ENCODE measurements around the gene CENPO.
"Not testable (repeated sequence)": the region's sequence is repeated elsewhere in the genome, so short reads cannot be mapped to it uniquely, and the experiment has no call there.

Gene CENPO

DNA sequence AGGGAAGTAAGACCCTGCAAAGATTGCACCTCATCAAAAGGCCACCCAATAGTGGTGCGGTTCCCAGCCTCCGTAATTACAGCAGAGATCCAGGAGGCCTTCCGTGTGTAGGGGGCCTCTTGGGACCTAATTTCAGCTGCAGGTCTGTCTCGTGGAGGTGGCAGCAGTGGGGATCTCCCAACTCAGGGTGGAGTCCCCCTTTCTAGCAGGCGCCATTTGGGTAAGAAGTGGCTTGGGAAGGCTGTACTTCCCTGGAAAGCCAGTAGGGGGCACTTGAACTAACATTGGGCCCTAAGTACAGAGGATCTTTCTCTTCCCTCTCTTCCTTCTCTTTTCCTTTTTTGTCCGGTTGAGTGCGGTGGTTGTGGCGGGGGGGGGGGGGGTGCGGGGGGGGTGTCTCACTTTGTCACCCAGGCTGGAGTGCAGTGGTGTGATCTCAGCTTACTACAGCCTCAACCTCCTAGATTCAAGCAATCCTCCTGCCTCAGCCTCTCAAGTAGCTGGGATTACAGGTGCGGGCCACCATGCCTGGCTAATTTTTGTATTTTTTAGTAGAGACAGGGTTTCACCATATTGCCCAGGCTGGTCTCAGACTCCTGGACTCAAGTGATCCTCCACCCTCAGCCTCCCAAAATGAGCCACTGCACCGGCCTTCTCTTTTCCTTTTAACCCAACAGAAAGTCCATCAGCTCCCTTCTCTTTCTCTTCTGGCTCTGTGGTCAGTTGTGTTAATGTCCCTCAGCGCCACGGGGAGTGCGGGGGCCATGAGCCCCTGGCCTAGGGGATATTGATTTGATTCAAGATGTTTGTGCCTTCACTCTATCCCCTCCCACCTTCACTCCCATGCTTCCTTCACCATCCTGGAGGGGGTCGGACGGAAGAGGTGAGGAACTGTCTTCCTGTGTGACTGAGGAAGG, 32.0 kb downstream of the CENPO start:
- no peak for DNase-seq (ENCODE audit: low read depth)

DNA sequence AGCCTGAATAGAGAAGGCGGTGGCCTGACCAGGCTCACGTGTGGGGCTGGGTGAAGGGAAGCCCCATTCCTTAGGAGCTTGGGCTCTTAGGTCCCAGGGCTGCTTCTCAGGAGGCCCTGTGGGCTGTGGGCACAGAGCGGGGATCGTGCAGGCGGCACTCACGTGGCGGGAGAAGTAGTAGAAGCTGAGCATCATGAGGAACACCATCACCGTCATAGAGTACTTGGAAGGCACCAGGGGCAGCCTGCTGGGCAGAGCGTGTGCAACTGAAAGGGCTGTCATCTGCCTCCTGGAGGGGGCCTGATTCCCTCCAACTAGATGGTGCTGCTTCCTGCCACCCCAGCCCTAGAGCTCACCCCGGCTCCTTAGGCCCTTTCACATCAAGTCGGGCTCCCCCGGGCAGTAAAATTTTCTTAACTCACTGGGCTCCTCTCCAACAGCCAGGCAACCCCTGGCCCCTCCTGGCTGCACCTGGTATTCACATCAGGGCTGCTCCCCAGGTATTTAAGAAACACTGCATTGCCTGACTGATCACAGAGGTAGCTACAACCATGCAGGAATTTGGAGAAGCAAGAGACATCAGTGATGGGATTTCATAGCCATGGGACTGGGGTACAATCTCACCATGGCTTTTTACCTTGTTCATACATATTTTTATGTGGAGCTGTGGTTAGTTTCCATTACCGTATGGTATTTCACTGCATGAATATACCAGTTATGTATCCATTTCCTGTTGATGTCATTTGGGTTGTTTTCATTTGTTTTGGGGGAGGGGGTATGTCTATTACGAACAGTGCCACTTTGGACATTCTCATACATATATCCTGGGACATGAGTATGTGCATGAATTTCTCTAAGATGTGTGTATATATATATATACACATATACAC, 32.9 kb downstream of the CENPO start:
- DNase-seq (ENCODE audit: low read depth) = no peak

DNA sequence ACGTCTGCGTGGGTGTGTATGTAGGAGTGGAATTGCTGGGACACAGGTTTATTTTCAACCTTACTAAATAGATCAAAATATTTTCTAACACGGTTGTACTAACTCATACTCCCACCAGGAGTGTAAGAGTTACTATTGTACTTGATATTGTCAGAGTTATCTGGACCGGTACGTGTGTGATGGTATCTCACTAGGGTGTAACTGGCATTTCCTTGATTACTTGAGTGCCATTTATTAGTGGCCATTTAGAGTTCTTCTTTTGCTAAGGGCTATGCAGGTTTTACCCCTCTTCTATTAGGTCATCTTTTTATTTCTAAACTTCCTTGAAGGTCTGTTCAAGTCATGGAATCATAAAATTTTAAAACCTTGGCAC, 33.5 kb downstream of the CENPO start:
- no peak for DNase-seq (ENCODE audit: low read depth)

DNA sequence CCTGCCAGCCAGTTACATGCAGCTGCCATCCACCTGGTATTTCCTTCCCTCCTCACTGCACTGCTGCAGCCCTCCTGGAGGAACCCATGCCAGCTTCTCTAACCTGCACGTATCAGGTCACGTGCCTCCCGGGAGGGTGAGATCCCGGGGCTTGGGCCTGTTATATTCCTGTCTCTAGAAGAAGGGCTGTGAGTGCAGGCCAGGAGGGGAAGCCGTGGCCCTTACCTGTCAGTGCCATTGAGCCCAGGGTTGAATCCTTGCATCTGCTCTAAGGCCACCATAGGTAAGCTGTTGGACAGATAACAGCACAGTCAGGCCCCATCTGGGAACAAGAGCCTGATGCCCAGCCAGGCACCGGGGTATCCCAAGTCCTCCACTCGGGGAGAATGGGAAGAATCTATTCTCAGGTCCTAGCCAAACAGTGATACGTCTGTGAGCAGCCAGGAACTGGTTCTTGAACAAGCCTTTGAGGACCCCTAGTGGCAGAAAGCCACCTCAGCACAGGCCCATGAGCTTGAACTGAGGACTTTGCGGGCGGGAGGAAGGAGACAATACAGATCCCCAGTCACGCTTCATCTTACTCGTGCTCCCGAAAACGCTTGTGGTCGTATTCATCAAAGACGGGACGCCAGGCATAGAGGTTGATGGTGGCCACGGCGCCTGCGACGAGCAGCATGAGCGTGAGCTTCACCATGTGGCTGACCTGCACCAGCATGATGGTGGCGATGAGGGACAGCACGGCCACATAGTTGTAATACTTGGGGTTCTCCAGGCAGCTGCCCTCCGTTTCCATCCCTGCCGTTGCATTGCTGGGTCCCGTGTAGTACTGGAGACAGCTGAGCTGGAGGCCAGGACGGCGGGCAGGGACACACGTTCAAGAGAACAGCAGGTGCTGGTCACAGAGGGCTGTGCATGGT, 34.4 kb downstream of the CENPO start:
- peak; percentile 57 for DNase-seq (ENCODE audit: low read depth)

DNA sequence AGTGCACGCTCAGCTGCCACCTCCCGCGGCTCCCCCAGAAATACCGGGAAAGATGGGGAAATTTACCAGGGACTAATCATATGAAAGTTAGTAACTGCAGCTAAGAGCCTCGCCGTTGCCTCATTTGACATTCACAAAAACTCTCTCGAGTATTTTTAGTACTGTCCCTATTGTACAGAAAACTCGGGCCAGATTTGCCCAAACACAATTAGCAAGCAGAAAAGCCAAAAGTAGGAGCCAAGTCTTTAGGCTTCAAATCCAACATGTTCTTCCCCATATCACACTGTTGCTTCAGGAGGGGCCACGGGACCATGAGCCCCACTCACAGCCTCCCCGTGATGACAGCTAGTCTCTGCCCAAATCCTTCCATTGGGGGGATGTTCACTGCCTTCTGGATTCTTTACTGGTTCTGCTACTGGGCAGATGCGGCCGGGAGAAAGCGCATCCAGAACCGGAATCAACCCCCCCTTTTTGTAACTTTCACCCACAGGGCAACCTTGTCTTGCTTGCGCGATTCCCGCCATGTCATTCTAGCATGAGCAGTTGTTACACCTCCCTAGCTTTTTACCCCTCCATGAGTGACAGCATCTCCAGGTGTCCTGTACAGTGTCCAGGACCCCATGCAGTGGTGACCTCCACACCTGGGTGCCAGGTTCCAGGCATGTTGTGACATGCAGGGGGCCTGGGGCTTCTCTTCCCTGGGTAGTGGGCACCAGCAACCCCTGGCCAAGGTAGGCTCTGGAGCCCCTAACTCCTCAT, 35.2 kb downstream of the CENPO start:
- no peak for DNase-seq (ENCODE audit: low read depth)

DNA sequence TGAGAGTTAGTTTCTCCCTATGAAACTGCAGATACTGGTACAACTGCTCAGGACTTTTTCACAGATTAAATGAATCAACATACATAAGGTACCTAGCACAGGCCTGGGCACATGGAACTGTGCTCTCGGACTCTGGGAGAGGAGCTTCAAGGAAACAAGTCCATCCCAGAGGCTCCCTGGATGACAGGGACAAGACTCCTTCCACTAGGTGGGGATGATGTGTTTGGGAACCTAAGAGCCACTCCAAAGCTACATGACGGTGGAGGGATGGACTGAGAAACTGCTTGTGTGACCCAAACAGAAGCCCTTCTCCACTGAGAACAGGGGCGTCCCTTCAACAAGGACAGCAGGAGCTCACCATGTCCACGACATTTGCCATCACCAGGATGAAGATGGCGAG, 37.1 kb downstream of the CENPO start:
- no peak for DNase-seq (ENCODE audit: low read depth)

DNA sequence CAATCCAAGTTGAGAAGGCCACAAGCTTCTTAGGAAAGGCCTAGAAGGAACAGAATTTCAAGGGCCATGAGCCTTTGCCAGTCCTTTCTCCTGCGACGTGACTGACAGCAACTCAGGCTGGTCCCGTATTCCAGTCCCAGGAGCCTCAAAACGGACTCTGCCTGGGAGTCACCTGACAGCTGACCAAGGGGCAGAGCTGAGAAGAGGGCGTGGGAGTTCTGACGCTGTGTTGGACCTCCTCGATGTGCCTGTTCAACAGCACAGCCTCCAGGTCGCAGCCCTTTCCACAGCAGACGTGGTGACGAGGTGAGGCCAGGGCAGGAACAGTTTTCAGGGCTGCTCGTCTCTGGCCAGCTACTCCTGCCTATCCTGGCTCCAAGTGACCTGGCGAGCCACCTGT, 37.6 kb downstream of the CENPO start:
- DNase-seq (ENCODE audit: low read depth) = no peak

DNA sequence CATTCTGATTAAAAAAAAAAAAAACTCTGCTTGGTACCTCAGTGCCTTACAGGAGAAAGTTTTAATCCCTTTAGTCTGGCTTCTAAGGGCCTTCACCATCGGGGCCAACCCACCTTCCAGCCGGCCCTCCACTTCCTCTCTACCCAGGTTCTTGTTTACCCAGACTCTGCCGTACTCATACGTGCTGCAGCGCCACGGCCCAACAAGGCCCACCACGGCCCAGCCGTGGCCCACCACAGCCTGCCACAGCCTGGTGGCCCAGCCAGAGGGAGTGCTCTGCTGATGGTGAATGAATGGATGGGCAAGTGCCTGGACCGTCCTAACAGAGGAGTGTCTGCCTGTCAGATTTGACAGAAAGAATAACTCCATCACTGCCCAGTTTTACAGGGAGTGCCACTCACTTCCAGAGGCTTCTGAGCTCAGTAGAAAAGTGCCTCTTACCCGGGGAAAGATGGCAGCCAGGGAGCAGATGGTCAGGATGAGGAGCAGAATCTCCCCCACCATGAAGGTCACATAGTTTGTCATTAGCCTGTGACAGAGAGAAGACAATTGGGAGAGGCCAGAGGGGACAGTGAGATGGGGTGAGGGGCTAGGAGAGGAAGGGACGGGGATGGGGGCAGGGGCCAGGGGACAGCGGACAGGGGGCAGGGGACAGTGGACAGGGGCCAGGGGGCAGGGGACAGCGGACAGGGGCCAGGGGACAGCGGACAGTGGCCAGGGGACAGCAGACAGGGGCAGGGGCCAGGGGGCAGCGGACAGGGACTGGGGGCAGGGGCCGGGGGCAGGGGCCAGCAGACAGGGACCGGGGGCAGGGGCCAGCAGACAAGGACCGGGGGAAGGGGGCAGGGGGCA, 38.2 kb downstream of the CENPO start:
- DNase-seq (ENCODE audit: low read depth) = no peak

DNA sequence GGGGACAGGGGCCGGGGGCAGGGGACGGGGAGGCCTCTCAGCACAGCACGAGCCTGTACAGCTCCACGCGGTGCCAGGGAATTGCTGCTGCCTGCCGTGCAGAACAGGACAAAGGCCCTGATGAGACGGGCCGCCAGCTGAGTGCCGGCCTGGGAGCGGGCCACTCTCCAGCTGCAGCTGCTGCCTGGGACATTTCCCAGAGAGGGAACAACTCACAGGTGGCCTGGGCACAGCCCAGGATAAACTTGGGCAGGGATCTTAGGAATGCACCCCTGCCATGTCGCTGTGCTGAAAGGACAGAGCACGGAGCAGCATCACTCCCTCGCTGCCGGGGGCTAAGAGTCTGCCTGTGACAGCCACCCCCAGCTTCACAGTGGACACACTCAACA, 38.8 kb downstream of the CENPO start:
- DNase-seq (ENCODE audit: low read depth) = no peak

DNA sequence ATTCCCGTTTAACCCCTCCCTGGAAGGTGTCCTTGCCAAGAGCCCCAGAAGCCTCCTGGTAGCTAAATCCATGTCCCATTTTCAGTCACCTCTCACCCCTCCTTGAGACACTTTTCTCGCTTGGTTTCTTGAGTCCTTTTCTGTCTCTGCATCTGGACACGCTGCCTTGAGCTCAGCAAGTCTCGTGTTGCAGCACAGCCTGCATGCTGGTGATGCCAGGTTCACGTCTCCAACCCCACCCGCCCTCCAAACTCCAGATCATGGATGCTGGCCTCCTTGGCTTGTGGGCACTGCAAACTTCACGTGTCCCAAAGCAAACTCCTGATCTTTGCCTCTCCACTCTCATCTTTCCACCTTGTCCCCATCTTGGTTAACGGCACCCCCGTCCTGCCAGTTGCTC, 39.3 kb downstream of the CENPO start:
- DNase-seq (ENCODE audit: low read depth) = no peak

DNA sequence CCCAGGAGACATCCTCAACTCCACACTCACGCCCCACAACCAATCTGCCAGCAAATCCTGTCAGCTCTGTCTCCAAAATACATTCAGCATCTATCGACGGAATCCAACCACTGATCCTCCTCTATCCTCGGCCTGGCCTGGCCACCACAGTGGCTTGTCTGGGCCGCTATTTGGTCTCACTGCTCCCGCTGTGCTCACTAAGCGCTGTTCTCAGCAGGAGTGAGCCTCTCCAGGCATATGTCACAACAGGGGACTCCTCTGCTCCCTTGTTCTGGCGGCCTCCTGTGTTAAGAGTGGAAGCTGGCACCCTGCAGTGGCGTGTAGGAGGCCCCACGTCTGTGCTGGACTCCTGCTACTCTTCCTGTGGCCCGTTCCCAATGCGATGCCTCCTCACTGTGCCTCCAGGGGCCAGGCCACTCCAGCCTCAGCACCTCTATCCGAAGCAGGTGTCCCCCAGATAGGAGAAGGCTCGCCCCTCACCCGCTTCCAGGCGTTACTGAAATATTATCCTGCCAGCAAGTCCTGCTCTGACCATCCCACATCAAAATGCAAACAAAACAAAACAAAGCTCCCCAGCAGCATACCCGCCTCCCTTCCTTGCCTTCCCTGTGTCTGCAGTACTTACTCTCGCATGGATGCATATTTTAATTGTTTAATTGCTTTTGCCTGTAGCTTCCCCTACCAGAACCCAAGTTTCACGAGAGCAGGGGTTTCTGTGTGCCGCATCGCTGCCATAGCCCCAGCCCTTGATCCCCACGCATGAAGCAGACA, 39.9 kb downstream of the CENPO start:
- no peak for DNase-seq (ENCODE audit: low read depth)

DNA sequence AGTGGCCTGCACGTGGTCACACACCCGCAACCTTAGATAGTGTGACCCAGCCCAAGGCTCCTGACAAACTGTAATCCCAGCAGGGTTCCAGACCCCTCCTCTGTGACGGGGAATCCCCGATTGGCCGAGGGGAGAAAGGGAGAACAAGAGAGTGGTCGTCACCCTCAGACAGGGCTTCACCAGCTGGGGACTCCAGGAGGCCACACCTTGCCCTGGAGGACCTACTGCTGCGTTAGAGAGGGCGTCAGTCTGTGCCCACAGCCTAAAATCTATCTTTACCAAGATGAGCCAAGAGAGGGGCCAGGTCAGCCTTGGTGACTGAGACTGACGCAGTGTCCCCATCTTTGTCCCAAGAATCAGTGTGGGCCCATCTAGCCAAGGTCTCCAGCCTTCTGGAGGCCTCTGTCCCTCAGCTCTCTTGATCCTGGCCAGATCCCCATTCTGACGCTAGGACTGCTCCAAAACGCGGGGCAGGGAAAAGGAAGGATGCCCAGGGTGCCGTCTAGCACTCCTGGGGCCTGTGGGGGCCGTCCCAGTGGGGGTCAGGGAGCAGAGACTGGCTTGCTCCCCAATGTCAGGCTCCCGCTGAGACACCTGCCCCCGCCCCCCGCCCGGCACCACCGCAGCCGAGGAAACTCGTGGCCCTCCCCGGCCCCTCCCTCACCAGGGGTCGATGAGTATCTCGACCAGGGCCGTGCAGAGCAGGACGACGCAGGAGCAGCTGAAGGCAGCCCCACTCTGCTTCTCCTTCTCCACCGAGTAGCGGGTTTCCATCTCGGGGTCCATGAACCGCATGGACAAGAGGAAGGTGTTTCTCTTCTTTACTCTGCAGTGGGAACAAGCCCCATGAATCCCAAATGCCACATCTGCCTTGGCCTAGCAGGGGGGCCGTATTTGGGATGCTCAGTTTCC, 40.9 kb downstream of the CENPO start:
- no peak for DNase-seq (ENCODE audit: low read depth)

DNA sequence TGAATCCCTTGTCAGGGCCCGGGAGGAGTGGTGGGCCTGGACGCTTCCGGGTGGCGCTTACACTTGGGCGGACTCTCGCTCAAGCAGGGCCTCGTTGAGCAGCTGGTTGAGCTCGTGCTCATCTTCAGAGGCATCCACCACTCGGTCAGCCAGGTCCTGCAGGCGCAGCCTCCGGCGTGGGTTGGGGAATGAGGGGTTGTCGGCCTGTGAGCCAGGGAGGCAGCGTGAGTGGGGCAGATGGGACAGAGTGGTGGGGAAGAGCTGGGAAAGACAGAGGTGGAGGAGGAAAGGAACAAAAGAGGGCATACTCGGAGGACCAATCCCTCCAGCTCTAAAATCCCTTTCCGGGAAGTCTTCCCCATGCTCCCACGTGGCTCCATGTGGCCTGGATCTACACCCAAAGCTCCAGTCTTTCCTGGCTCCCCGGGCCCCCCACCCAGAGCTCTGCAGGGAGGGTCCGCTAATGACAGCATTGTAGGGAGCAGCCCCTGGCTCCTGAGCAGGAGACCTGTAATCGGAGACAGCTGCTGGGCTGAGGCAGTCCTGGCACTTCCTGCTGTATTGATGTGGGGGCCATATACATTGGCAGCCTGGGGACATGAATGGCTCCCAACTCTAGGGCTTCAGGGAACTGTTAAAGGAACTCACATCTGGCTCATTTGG, 41.6 kb downstream of the CENPO start:
- no peak for DNase-seq (ENCODE audit: low read depth)

DNA sequence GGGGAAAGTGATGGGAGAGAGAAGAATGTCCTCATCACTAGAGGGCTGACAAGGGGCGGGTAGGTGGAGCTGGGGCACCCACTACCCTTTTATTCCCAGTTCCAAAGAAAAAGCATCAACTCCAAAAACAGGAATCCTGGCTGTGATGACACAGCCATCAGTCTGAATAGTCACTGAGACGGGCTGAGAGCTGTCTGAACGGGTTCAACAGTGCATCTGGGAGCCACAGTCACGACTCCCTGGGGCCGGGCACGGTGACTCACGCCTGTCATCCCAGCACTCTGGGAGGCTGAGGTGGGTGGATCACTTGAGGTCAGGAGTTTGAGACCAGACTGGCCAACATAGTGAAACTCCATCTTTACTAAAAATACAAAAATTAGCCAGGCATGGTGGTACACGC, 42.2 kb downstream of the CENPO start:
- not testable (repeated sequence) for DNase-seq (ENCODE audit: low read depth)

DNA sequence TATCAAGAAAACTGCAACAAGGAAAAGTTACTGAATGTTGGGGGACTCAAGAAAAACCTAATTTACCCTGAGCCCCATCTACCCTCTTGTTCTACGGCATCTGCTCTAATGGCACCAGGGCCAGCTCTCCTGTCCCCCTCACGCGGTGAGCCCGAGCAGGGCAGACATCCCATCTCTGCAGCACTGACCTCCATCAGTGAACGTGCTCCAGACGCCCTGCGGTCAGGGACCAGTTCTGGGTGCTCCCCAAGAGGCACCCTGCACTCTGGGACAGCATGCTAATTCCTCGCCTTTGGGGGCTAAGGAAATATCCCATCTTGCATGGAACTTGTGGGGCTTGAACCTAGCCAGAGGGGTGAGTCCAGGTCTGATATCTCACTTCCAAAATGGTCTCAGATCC, 43.0 kb downstream of the CENPO start:
- no peak for DNase-seq (ENCODE audit: low read depth)

DNA sequence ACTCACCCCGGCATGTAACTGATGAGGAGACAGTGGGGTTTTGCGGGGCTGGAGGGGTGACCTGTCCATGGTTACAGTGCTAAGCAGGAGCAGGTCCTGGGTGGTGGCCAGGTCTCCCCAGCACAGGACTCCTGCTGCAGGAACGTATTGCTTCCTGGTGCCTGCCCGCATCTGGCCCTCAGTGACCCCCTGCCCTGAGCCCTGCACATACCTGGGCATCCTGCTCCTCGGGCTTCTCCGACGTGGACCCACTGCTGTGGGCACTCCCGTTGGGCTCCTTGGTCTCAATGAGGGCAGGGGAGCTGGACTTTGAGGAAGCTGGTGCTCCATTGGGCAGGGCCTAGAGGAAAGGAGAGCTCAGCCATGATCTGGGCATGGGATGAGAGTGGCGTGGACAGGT, 43.5 kb downstream of the CENPO start:
- DNase-seq (ENCODE audit: low read depth) = no peak

DNA sequence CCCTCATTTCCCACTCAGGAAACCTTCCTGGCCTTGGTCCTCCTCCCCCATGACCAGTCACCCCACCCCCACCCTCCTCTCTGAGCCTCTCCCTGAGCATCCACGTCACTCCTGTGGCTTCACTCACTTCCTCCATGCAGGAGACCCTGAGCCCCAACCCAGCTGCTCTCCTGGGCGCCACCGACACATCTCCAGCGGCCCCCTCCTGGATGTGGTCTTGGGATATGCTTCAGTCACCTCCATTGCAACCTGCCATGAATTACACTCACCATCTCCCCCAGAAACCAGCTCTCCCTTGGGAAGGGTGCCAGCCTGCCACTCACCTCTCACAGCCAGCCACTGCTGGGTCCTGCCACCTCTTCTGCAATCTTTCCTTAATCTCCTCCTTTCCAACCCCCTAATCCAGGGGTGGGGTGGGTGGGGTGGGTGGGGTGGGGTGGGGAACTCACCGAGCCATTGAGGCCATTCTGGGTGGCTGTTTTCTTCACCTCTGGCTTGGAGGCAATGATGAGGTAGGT, 44.8 kb downstream of the CENPO start:
- no peak for DNase-seq (ENCODE audit: low read depth)

DNA sequence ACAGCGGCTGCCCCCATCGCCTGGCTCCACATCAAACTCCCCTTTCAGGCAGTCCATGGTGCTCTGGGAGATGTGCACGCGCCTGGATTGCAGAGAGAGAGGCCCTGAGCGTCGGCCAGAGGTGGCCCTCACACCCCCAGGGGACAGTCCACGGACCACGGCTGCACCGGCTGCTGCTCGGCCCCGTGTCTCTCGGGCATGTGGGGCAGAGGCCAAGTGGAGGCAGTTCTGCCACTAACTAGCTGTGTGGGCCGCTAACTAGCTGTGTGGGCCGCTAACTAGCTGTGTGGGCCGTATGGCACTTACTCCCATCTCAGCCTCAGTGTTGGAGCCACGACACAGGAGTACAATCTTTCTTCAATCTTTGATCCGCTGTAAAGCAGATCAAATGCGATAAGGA, 45.3 kb downstream of the CENPO start:
- DNase-seq (ENCODE audit: low read depth) = no peak

Measured in activated T-cell treated with anti-CD3 and anti-CD28 coated beads for 1 hour (primary cell).